HepG2 (cell line): ENCODE measurements around the gene EIF2B1. TPM values are rescaled to one million over a fixed set of nuclear protein-coding genes. Genes with fewer than 3 reads are reported as not detected.

Source experiments
- CCDC6 ChIP-seq: sonication (generic); formaldehyde crosslinking; IDR thresholded peaks from 2 replicates; pipeline ENCODE4 v1.8.1; 2022; ENCODE audit warnings: mild to moderate bottlenecking, missing genetic modification reagents, moderate library complexity
- FOXK2 ChIP-seq: fragments of 450-650 bp; IDR thresholded peaks from 2 replicates; pipeline ENCODE4 v1.6.1; 2016
- HCFC1 ChIP-seq: fragments of 150-350 bp; IDR thresholded peaks from 2 replicates; pipeline ENCODE4 v1.6.1; 2014; ENCODE audit warnings: low read depth, low read length
- HMGXB3 ChIP-seq: sonication (generic); formaldehyde crosslinking; IDR thresholded peaks from 2 replicates; pipeline ENCODE4 v1.4.0; 2020; ENCODE audit warnings: missing genetic modification reagents, borderline replicate concordance
- NPAS2 ChIP-seq: sonication (generic); formaldehyde crosslinking; IDR thresholded peaks from 2 replicates; pipeline ENCODE4 v1.8.0; 2022; ENCODE audit warnings: mild to moderate bottlenecking, missing genetic modification reagents, borderline replicate concordance
- PAF1 ChIP-seq: IDR thresholded peaks from 2 replicates; pipeline ENCODE4 v1.6.1; 2016; ENCODE audit warnings: missing genetic modification reagents, missing compliant biosample characterization
- SMC3 ChIP-seq: IDR thresholded peaks from 2 replicates; pipeline ENCODE4 v1.6.1; 2011; ENCODE audit warnings: low read length, improper control_type of control experiment
- ZFP37 ChIP-seq: sonication (generic); formaldehyde crosslinking; IDR thresholded peaks from 2 replicates; pipeline ENCODE4 v1.4.0; 2020; ENCODE audit warnings: missing genetic modification reagents, borderline replicate concordance
- ZFP82 ChIP-seq: sonication (generic); formaldehyde crosslinking; IDR thresholded peaks from 2 replicates; pipeline ENCODE4 v1.5.1; 2020; ENCODE audit warnings: mild to moderate bottlenecking, missing genetic modification reagents, borderline replicate concordance
- ZNF10 ChIP-seq: sonication (generic); formaldehyde crosslinking; IDR thresholded peaks from 2 replicates; pipeline ENCODE4 v1.4.0; 2020; ENCODE audit warnings: mild to moderate bottlenecking, low read depth, missing genetic modification reagents, borderline replicate concordance
- ZNF343 ChIP-seq: sonication (generic); formaldehyde crosslinking; IDR thresholded peaks from 2 replicates; pipeline ENCODE4 v1.4.0; 2020; ENCODE audit warnings: mild to moderate bottlenecking, missing genetic modification reagents
- ZNF883 ChIP-seq: sonication (generic); formaldehyde crosslinking; IDR thresholded peaks from 2 replicates; pipeline ENCODE4 v1.5.1; 2020; ENCODE audit warnings: mild to moderate bottlenecking, missing genetic modification reagents; ENCODE audit errors: not compliant biosample characterization
- polyA plus RNA-seq, 8 experiments: library from polyadenylated mRNA; depleted of rRNA in 3 of 8; stranded (reverse) in 7 of 8; unstranded in 1 of 8; fragments of >200 nt; fragmentation: Illumina TruSeq in 4 of 8; extraction: Trizol in 4 of 8; gene quantifications; 2 replicates each; pipeline versions ENCODE4 v1.2.1 to v1.2.3, GENCODE V29; 2011 to 2016; ENCODE audit warnings: low read depth in 4 of 8, missing spikeins in 1 of 8, mixed read lengths in 1 of 8; ENCODE audit not compliant: insufficient read depth in 1 of 8
- total RNA-seq, 5 experiments: library from RNA; depleted of rRNA; stranded (reverse); fragments of >200 nt; fragmentation: Illumina TruSeq; extraction: Trizol; gene quantifications; 2 replicates each; pipeline ENCODE4 v1.2.3, GENCODE V29; 2016; ENCODE audit warnings: low read depth in 1 of 5
- TF ChIP-seq, protein P1 (sequence below): sonication (generic); formaldehyde crosslinking; IDR thresholded peaks from 2 replicates; pipeline ENCODE4 v1.8.0; 2022; ENCODE audit warnings: mild to moderate bottlenecking, missing genetic modification reagents; ENCODE audit not compliant: insufficient replicate concordance
- TF ChIP-seq, protein P2 (sequence below): sonication (generic); formaldehyde crosslinking; IDR thresholded peaks from 2 replicates; pipeline ENCODE4 v1.8.0; 2022; ENCODE audit warnings: low read depth, missing genetic modification reagents
- TF ChIP-seq, protein P3 (sequence below): sonication (generic); formaldehyde crosslinking; conservative IDR thresholded peaks from 2 replicates; pipeline ENCODE4 v1.5.0; 2020; ENCODE audit warnings: missing genetic modification reagents

EIF2B1 gene
- total and polyA plus RNA-seq, 2 of the 13 experiments (the other 11 are each of a cell fraction or from before 2014, with no cell fraction given): 18.7 to 37.4 TPM

DNA sequence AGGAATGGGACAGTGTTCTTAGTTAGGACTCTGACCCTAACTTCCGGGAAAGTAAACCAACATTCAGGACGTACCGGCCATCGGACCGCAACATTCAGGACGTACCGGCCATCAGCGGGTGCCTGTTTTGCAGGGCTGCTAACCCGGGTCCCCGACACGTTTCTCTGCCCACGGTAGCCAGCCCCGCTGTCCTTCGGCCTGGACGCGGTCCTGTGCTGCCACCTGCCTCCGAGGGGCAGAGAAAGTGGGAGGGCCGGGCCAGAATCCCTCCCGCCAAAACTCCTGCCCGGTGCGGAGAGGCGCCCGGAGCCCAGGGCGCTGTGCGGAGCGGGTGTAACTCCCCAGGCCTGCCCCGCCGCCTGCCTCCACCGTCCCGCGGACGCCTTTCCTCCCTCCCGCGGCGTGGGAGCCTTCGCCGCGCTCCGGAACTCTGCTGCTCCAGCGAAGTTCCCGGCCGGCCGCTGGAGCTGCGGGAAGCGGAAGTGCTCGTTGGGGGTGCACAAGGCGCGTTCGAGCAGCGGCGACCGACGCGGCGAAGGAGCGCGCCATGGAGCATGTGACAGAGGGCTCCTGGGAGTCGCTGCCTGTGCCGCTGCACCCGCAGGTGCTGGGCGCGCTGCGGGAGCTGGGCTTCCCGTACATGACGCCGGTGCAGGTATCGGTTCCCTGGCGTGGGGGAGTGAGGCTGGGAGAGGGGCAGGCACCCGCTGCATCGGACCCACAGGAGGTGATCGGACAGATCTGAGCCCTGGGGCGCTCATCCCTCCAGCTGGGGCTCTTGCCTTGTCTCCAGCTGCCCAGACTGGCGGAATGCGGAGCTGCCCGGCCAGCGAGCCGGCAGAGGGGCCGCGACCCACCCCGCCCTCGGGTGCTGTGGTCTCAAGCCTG, 31.6 kb downstream of the EIF2B1 start, which contains the start of gene DDX55 (continued):
- TF ChIP-seq HMGXB3 (CRISPR knock-in tag) (peak; percentile 92), ZNF343 (CRISPR knock-in tag) (peak; percentile 92; the same call in 1 of the 2 replicates), NPAS2 (CRISPR knock-in tag) (no peak), ZNF10 (CRISPR knock-in tag) (no peak), ZFP82 (CRISPR knock-in tag) (peak; percentile 96), FOXK2 (0 out of 2 replicates have a peak, but pooled peaks have one; percentile 13), SMC3 (no peak), ZFP37 (CRISPR knock-in tag) (no peak), CCDC6 (CRISPR knock-in tag) (peak; percentile 69; the same call in 1 of the 2 replicates), HCFC1 (peak; percentile 76), ZNF883 (CRISPR knock-in tag) (peak; percentile 75), PAF1 (CRISPR knock-in tag) (no peak)
- TF ChIP-seq, protein P1, sequence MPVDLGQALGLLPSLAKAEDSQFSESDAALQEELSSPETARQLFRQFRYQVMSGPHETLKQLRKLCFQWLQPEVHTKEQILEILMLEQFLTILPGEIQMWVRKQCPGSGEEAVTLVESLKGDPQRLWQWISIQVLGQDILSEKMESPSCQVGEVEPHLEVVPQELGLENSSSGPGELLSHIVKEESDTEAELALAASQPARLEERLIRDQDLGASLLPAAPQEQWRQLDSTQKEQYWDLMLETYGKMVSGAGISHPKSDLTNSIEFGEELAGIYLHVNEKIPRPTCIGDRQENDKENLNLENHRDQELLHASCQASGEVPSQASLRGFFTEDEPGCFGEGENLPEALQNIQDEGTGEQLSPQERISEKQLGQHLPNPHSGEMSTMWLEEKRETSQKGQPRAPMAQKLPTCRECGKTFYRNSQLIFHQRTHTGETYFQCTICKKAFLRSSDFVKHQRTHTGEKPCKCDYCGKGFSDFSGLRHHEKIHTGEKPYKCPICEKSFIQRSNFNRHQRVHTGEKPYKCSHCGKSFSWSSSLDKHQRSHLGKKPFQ (CRISPR knock-in tag): no peak
- TF ChIP-seq, protein P2, sequence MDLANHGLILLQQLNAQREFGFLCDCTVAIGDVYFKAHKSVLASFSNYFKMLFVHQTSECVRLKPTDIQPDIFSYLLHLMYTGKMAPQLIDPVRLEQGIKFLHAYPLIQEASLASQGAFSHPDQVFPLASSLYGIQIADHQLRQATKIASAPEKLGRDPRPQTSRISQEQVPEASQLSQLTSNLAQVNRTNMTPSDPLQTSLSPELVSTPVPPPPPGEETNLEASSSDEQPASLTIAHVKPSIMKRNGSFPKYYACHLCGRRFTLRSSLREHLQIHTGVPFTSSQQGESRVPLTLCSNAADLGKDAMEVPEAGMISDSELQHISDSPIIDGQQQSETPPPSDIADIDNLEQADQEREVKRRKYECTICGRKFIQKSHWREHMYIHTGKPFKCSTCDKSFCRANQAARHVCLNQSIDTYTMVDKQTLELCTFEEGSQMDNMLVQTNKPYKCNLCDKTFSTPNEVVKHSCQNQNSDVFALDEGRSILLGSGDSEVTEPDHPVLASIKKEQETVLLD (CRISPR knock-in tag): peak; percentile 85
- TF ChIP-seq, protein P3, sequence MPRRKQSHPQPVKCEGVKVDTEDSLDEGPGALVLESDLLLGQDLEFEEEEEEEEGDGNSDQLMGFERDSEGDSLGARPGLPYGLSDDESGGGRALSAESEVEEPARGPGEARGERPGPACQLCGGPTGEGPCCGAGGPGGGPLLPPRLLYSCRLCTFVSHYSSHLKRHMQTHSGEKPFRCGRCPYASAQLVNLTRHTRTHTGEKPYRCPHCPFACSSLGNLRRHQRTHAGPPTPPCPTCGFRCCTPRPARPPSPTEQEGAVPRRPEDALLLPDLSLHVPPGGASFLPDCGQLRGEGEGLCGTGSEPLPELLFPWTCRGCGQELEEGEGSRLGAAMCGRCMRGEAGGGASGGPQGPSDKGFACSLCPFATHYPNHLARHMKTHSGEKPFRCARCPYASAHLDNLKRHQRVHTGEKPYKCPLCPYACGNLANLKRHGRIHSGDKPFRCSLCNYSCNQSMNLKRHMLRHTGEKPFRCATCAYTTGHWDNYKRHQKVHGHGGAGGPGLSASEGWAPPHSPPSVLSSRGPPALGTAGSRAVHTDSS: no peak
